ENCODE data around the gene ZDHHC7.

ZDHHC7 gene

DNA sequence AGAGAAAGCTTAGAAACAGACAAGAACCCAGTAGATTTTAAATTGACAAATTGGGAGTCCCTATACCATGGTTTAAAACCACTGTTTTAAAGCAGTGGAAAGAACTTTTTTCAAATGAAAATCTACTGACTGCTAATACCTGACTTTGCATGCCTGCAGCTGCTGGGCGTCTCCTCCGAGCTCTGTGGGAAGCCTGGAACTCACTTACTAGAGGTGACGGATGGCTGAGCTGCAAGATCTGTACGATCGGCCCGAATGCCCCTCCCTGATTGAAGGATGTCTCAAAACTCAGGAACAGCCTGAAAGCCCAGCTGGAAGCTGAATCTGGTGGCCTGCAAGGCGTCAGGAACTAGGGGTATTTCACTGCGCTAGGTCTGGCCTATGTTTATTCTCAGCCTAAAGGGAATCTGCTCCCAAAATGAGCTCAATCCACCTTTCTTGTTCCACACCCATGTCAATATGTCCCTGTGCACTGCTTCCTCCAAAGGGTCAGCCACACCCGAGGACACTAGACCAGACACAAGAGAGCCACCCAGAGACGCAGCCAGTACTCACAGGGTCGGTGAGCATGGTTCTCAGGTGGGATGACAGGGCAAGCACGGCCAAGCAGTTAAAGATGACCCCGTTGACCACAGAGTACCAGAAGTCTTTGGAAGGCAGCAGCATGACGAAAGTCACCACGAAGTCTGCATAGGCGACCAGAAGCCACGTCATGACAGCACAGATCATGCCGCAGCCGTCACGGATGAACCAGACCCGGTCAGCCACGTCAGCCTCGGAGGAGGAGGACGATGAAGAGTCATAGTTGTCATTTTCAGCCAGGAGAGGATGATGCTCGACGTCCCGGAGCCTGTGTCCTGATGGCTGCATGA is 21.4 kb downstream of the ZDHHC7 start:
- no peak for DNase-seq

DNA sequence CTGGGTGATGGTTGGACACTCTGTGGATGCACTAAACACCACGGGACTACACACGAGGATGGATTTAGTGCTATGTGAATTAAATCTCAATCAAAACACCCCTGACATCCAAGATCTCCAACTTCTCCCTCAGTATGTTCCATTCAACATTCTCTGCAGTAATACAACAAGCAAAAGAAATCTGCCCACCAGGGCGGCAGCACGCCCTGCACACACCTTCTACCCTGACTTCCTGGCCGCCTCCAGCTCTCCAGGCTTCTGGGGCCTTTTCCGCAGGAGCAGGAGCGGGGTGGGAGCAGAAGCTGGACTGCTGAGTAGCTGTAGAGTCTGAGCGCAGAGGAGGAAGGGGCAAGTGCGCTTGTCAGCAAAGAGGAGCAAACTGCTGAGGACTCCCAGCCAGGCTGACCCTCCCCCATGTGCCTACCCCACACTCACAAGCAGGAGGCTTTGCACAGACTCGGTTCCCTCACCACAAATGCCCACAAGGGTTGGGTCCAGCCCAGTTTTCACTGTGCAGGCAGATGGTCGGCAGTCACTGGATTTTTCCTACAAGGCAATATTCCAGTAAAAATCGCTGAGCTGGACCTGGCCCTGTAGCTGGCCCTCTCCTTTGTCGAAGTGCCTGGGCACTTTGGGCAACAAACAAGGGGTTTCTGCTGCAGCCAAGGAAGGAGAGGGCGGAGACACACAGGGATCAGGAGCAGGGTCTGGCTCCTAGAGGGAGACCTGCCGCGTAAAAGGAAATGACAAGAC is 22.8 kb downstream of the ZDHHC7 start:
- no peak for DNase-seq

DNA sequence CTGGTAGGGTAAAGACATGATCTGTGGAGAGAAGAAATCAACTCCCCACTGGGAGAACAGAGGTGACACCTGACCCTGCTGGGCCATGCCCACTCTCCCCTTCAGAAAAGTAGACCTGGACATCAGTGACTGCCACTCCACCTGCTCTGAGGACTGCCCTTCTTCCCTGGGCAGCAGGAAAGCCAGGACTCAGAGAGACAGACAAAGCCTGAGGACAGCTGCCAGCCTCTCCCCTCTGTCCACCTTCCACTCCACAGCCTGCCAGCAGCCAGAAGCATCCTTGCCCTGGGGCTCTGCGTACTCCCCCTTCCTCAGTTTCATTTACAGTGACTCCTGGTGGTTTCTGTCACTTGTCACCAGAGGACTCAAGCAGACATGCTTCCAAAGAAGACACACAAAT is 24.5 kb downstream of the ZDHHC7 start:
- no peak for DNase-seq

DNA sequence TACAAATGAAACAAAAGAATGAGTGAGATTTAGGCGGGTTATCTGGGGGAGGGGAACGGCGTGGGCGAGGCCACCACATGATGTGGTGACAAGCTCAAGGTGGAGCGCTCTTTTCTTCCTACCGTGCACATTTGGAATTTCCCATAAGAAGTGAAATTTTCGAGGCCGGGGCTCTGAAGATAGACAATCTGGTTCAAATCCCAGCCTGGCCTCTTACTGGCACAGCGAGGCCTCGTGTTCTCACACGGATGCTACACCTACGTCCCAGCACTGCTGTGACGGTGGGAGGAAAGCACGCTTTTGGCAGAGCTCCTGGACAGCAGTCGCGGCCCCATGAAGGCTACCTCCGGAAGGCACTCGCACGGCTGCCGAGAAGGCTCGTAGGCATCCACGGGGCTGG is 25.2 kb downstream of the ZDHHC7 start:
- peak; percentile 37 for DNase-seq

DNA sequence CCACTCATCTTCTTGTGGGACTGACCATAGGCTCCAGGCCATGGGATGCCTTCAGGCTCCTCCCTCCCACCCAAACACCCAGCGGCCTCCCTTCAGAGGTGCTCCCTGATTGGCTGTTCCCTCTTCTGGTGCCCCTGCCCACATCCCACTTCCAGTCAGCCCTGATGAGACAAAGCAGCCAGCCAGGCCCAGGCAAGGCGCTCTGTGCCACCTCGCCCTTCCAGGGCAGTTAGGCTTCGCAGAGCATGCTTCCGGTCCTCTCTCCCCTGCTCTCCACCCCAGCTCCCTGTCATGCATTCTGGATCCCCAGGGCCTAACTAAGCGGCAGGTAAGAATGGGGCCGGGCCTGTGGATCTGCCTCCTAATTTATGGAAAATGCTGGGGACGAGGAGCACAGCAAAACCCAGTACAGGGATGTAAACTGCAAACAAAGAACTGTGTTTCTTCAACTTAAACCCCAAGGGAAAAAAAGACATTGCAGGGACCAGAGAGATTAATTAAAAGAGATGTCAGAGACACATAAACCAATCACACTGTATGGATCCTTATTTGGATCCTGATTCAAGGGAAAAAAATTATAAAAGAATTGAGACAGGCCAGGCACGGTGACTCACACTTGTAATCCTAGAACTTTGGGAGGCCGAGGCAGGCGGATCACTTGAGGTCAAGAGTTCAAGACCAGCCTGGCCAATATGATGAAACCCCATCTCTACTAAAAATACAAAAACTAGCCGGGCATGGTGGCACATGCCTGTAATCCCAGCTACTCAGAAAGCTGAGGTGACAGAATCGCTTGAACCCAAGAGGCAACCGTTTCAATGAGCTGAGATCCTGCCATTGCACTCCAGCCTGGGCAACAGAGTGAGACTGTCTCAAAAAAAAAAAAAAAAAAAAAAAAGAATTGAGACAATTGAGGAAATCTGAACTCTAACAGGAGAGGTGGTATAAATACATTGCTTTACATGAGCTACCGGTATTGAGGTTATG is 26.0 kb downstream of the ZDHHC7 start:
- DNase-seq = no peak

DNA sequence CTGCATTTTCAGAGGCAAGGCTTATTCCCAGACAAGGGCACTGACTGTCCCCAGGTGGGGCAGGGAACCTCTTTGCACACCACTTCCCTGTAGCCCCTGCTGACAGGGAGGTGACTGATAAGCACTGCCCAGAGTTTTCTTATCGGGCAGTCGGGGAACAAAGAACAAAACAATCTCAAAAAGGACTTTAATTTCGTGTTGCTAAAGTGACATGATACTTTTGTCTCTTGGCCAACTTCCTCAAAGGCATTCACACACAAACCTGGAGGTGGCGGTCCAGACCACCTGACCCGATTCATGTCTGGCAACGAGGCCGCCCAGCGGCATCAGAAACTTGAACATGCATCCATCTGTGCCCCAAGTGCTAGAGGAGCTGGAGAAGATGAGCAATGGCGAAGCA is 28.9 kb downstream of the ZDHHC7 start:
- no peak for DNase-seq

DNA sequence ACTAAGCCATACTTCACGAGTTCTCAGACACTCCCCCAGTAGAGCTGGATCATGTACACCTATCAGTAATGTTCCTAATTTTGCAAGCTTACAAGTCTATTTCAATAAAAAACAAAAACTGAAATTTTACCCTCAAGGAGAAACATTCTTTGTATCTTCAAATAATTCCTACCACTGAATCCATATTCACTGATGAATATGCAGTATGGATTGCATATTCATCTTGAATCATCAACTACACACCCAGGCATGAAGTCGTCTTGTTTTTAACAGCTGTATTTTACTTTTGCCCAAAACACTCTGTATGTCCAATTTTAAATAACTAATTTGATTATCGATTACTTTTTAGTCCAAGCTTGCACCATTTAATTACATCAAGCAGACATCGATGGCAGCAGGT is 31.8 kb downstream of the ZDHHC7 start:
- no peak for DNase-seq

DNA sequence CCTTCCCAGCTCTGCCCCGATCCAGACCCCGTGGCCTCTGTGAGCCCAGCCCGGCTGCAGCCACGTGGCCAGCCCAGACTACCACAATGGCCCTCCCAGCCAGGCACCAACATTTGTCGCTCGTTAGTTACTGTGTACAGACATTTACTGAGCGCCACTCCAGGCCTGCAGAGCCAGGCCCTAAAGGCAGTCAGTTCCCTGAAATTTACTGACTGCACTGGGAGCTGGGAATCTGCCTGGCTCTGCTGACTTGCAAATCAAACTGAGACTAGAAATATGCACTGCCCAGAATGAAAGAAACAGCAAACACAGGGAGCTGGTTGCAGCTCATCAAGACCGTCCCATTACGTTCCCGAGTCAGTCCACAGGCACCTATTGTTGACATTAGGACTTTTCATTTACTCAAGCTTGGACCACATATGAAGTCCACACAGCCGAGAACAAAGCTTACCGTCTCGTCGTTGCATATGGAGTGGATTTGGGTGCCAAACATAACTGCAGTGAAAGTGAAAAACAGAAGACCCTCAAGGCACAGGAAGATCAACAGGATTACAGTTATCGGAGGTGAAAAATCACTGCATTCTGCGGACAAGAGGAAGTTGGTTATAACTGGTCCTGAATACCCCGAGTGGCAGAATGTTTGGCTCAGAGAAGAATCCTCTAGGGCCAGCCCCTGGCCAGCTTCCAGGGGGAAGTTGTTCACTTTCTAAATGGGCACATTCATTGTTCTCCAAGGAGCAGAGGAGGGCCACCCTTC is 34.5 kb downstream of the ZDHHC7 start:
- no peak for DNase-seq

DNA sequence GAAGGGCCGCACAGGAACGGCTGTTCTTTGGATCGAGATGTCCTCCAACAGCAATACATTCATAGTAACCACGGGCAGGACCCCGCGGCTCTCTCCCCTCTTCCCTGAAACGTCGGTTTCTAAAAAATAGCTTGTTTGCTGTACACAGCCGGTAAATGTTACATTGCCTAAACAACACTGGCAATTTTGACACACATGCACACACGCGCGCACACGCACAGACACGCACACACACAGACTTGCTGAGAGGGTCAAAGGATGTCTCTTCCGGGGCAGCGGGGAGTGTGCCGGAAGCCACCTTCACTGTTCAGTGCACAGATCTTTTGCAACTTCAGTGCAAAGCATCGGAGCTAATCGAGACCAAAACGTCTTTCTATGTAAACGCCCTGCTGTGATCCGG is 35.8 kb downstream of the ZDHHC7 start:
- DNase-seq = no peak

DNA sequence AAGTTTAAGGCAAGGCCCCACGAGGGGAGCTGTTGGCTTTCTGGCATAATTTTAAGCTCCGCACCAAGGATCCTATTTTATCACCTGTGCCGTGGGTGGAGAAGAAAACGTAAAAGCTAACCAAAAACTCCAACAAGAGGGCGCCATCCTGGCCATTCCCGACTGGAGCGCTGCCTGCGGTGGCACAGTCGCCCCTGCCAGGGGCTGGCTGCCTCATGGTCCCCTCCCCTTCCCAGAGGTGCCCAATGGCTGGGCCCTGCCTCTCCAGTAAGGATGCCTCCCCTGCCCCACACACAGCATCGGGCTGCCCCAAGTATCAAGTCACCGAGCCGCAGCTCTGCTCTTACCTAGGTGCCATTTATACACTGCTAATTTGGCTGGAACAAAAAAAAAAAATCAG is 36.3 kb downstream of the ZDHHC7 start:
- no peak for DNase-seq

DNA sequence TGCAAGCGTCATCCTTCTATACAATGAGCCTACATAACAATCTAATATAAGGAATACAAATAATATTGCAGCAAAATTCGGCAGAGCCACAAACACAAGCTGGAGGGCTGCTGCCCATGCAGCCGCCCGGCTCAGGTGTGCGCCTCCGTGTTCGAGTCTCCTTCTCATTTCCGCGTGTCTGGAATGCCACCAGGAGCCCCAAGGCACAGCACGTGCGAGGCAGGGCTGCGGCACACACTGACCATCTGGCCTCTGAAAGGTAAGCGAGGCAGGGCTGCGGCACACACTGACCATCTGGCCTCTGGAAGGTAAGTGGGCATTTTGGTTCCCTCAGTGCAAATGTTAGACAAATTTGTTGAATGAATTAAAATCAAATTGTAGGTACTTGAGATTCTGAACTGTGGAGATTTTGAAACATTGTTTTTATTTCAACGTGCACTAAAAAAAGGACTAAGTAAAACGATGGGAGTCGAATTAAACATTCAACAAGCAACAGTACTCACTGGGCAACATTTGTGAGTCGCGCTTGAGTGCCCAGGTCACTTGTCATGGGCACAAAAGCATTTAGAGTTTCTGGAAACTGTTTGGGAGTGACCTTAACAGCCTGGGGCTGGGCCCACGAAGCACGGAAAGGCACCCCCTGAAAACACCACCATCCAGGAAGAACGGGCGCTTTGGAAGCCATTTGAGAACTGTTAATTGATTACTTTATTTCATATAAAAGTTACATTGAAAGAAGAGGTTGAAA is 37.4 kb downstream of the ZDHHC7 start:
- DNase-seq = no peak

DNA sequence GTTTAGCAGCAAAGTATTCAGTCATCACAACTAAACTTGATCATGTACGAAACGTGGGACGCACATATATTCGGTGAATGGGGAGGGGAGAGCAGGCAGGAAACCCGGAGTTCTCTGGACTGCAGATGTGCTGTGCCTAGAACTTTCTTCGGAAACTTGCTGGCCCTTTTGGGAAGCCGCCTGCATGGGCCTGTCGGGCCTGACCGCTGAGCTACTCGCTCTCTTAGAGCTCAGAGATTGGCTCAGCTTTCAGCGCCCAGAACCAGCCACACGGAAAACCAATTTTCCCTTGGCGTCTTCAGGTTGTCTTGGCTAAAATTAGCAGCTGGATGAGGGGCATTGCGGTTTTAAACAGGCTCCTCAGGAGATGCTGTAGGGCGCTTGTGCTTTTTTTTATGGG is 38.1 kb downstream of the ZDHHC7 start:
- no peak for DNase-seq

DNA sequence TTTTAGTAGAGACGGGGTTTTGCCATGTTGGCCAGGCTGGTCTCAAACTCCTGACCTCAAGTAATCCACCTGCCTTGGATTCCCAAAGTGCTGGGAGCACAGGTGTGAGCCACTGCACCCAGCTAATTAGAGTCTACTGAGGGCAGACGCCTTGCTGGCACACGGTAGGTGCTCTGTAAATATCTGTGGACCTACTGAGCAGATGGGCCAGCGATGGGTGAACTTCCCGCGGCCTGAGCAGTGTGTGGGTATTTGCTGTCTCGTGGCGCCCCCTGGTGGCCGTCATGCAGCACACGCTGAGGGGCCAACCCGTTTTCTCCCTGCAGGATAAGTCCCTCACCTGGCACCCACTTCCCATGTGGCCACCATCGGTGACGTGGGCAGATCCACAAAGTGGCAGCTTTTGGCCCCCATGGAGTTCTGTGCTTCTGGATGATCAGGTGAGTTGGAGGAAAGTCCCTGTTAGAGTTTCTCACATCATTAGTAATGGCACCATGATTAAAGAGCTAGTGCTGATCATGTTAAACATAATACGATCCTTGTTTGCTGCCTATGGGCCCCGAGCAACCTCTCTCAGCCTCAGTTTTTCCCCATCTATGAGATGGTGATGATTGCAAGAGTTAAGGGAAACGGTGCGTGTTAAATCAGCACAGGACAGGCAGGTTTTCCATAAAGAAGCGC is 40.7 kb downstream of the ZDHHC7 start:
- DNase-seq = peak; percentile 79

DNA sequence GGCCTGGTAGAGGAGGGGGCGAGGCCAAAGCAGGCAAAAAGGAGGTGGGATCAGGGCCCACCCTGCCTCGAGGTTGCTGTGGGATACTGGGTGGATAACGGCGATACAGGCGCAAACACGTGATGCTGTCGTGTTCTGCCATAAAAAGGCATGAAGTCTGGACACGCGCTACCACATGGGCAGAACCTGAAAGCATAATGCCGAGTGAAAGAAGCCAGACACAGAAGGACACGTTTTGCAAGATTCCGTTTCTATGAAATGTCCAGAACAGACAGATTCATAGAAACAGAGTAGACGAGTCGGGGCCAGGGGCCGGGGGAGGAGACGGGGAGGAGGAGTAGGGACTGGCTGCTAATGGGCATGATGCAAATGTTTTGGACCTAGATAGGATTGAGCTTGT is 43.5 kb downstream of the ZDHHC7 start:
- no peak for DNase-seq

DNA sequence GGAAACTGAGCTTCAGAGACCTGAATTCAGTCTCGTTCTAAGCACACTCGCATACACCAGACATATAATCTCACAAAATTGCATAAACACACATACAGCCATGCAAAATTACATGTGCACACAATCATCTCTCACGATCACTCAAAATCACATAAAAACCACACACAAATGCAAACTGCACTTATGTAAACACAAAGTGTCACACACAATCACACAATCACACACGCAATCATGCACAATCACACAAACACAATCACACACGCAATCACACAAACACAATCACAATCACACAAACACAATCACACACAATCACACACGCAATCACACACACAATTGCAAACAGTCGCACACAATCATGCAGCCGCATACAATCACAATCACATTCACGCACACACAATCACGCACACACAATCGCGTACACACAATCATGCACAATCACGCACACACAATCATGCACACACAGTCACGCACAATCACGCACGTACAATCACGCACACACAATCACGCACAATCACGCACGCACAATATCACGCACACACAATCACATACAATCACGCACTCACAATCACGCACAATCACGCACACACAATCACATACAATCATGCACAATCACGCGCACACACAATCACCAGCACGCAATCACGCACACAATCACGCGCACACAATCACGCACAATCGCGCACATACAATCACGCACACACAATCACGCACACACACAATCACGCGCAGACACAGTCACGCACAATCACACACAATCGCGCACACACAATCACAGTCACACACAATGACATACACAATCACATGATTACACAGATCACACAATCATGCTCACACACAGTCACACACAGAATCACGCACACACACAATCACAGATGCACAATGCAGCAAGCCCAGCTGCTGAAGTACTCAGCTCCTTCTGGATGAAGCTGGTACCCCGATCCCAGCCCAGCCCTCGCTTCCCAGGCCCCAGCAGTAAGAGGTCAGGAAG is 45.6 kb downstream of the ZDHHC7 start:
- DNase-seq = no peak

DNA sequence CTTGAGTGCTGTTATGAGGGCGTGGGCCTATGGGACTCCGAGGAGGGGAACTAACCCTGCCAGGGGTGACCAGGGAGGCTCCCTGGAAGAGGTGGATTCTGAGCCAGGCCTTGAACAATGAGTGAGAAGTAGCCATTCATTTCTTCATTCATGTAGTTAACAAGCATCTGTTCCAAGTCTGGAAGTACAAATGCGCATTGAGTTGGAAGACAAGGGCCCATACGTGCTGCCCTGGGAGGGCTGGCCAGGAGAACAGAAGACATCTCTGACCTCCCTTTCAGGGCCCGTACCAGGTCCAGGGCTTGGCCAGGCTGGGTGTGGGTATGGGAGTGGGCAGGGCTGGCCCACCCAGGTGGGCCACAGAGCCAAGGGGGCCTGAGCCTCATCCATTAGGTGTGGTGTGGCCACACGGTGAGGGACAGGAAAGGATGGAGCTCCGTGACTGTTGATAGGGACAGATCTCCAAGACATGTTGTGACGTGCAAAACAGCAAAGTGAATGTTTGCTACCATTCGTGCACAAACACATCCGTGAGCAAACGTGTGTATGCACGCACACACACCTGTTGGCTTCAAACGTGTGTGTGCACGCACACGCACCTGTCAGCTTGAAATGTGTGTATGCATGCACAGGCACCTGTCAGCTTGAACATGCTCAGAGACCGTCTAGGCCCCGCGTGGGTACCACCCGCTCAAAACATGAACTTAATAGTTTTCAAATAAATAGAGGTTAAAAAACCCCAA is 46.8 kb downstream of the ZDHHC7 start:
- no peak for DNase-seq

DNA sequence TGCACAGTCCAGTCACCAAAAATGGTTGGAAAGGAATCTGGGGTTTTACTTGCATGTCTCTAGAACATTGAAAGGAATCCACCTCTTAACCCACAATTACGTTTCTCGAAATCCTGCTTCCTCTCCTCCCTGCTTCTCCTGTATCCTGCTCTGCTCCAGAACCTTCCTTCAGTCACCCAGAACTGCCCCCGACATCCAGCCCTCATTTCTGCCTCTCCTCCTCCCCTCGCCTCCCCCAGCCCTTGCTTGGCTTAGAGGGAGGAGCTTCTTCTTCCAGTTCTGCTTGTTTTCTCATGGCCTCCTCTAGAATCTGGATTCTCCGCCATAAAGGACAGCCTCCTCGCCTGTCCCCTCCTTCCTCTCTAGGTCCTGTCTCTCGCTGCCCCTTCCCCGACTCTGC is 48.3 kb downstream of the ZDHHC7 start:
- DNase-seq = no peak

DNA sequence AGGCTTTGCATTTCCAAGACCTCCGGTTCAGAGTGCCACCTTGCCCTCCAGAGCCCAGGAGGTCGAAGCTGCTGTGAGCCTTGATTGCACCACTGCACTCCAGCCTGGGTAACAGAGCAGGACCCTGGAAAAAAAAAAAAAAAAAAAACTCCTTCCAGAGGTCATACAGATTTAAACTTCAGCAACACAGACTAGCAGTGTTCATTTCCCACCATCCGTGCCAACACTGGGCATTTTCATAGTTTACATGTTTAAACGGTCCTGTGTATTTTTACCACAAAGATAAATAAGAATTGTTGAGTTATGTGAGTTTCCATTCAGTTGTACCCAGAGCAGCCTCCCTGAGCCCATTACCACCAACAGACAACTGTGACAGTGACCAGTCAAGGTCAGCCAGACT is 50.4 kb downstream of the ZDHHC7 start:
- no peak for DNase-seq

All from stimulated activated CD4-positive, alpha-beta T cell treated with anti-CD3 and anti-CD28 coated beads, Interleukin-12 subunit alpha, Interleukin-12 subunit beta, amount 100 ng/mL, for 4 hours (primary cell).